HepG2 (cell line): ENCODE measurements around the gene NOS1. TPM values are rescaled to one million over a fixed set of nuclear protein-coding genes. Genes with fewer than 3 reads are reported as not detected.

ENCODE experiments used
- ATAC-seq: fragments of 200-7000 bp; cut with Tn5 transposase; 3 replicates; pipeline ENCODE4 v1.9.1; 2020; ENCODE audit warnings: mild to moderate bottlenecking, moderate library complexity
- BruUV-seq: library from RNA; stranded (reverse); fragments of 400-500 nt; replicated peaks from 2 replicates; lab custom pipeline; 2021; lab: Mats Ljungman, UMichigan
- CTCF ChIA-PET: fragments of 300-600 bp; formaldehyde crosslinking; extraction: SDS; loops from one replicate; lab custom pipeline; 2021; ENCODE audit warnings: low total read pairs, inconsistent platforms, low intra/inter-chr PET ratio; lab: Yijun Ruan, JAX
- POLR2A ChIA-PET: fragments of 350-600 bp; sonication (Branson Sonifier 250); formaldehyde crosslinking; loops from one replicate; lab custom pipeline; 2020; ENCODE audit warnings: antibody characterized with exemption, inconsistent platforms; lab: Yijun Ruan, JAX
- DNase-seq: peaks from one replicate; pipeline ENCODE4 v3.0.0-alpha.2; 2015; ENCODE audit warnings: low spot score
- FAIRE-seq: peaks from 3 replicates; lab custom pipeline; 2011; peaks lifted over from hg19 to GRCh38; lab: Jason Lieb, UNC
- H2AFZ ChIP-seq: one replicate; pipeline ENCODE4 v1.6.1; 2011; ENCODE audit warnings: low read length, inconsistent platforms
- H3K27ac ChIP-seq: fragments of 300-600 bp; 3 replicates; pipeline ENCODE4 v1.8.0; 2011; ENCODE audit warnings: mixed run types, mild to moderate bottlenecking, mixed read lengths, low read length, inconsistent platforms; ENCODE audit not compliant: insufficient read depth; ENCODE audit errors: extremely low read length
- H3K27me3 ChIP-seq, 2 experiments: fragments of 200-600 bp in 1 of 2; 2 replicates in 1 of 2; 3 replicates in 1 of 2; pipeline versions ENCODE4 v1.6.0 to v1.8.0; 2011; ENCODE audit warnings: low read length in 2 of 2, mild to moderate bottlenecking in 2 of 2, moderate library complexity in 2 of 2, inconsistent platforms in 1 of 2; ENCODE audit not compliant: insufficient read depth in 2 of 2, control insufficient read depth in 1 of 2
- H3K36me3 ChIP-seq, 2 experiments: fragments of 200-600 bp in 1 of 2; replicated peaks in 1 of 2; 2 replicates in 1 of 2; 3 replicates in 1 of 2; pipeline versions ENCODE4 v1.5.1 to v1.8.0; 2011; ENCODE audit warnings: low read length in 2 of 2, inconsistent platforms in 1 of 2; ENCODE audit not compliant: insufficient read depth in 2 of 2, control insufficient read depth in 1 of 2
- H3K4me1 ChIP-seq: 2 replicates; pipeline ENCODE4 v1.5.1; 2012; ENCODE audit warnings: low read length, inconsistent platforms; ENCODE audit not compliant: insufficient read depth
- H3K4me2 ChIP-seq: 2 replicates; pipeline ENCODE4 v1.6.0; 2011; ENCODE audit warnings: low read depth, low read length, inconsistent platforms
- H3K4me3 ChIP-seq, 3 experiments: fragments of 200-600 bp in 1 of 3; sonication (generic), shearing (Covaris generic) in 1 of 3; replicated peaks in 1 of 3; 2 replicates each; pipeline ENCODE4 v1.5.1; 2011 to 2016; ENCODE audit warnings: low read length in 3 of 3, inconsistent platforms in 2 of 3, low read depth in 2 of 3, mild to moderate bottlenecking in 2 of 3, control low read depth in 1 of 3, mixed read lengths in 1 of 3; ENCODE audit not compliant: insufficient read depth in 1 of 3
- H3K79me2 ChIP-seq: one replicate; pipeline ENCODE4 v1.6.1; 2011; ENCODE audit warnings: low read length, inconsistent platforms; ENCODE audit not compliant: insufficient read depth
- H3K9ac ChIP-seq: 2 replicates; pipeline ENCODE4 v1.6.0; 2011; ENCODE audit warnings: mild to moderate bottlenecking, low read depth, low read length, inconsistent platforms; ENCODE audit not compliant: insufficient read depth
- H3K9me3 ChIP-seq: 2 replicates; pipeline ENCODE4 v1.5.1; 2012; ENCODE audit warnings: mild to moderate bottlenecking, low read length
- H4K20me1 ChIP-seq: 2 replicates; pipeline ENCODE4 v1.6.0; 2011; ENCODE audit warnings: inconsistent platforms, mild to moderate bottlenecking, low read length, moderate library complexity; ENCODE audit not compliant: insufficient read depth
- KDM3A ChIP-seq: IDR thresholded peaks from 2 replicates; pipeline ENCODE4 v1.6.1; 2018; ENCODE audit warnings: low read depth, missing compliant biosample characterization
- USF2 ChIP-seq, 2 experiments: sonication (generic) in 1 of 2; formaldehyde crosslinking in 1 of 2; IDR thresholded peaks; 2 replicates each; pipeline versions ENCODE4 v1.5.1 to v1.6.1; 2011 to 2020; ENCODE audit warnings: borderline replicate concordance in 1 of 2, low read depth in 1 of 2, low read length in 1 of 2, mild to moderate bottlenecking in 1 of 2, missing genetic modification reagents in 1 of 2, moderate library complexity in 1 of 2
- ZBTB14 ChIP-seq: sonication (generic); formaldehyde crosslinking; IDR thresholded peaks from 2 replicates; pipeline ENCODE4 v1.4.0; 2020; ENCODE audit warnings: missing genetic modification reagents
- WGBS: methylation state at CpG from one replicate; pipeline ENCODE4 v1.1.6; 2017; ENCODE audit warnings: low lambda C conversion rate; 5-methylcytosine and 5-hydroxymethylcytosine counted together
- in situ Hi-C: cut with HindIII; loops from 2 replicates; pipeline ENCODE4 v1.10.0; 2017; ENCODE audit warnings: low pct_unique_long_range_greater_than_20kb; ENCODE audit not compliant: extremely low pct_ligation_motif_present
- intact Hi-C: fragments of 100-400 bp; cut with micrococcal nuclease; formaldehyde crosslinking; loops from one replicate; pipeline ENCODE4 v1.10.0; 2022; ENCODE audit not compliant: unreplicated experiment
- polyA plus RNA-seq, 8 experiments: library from polyadenylated mRNA; depleted of rRNA in 3 of 8; stranded (reverse) in 7 of 8; unstranded in 1 of 8; fragments of >200 nt; fragmentation: Illumina TruSeq in 4 of 8; extraction: Trizol in 4 of 8; gene quantifications; 2 replicates each; pipeline versions ENCODE4 v1.2.1 to v1.2.3, GENCODE V29; 2011 to 2016; ENCODE audit warnings: low read depth in 4 of 8, missing spikeins in 1 of 8, mixed read lengths in 1 of 8; ENCODE audit not compliant: insufficient read depth in 1 of 8
- total RNA-seq, 5 experiments: library from RNA; depleted of rRNA; stranded (reverse); fragments of >200 nt; fragmentation: Illumina TruSeq; extraction: Trizol; gene quantifications; 2 replicates each; pipeline ENCODE4 v1.2.3, GENCODE V29; 2016; ENCODE audit warnings: low read depth in 1 of 5

The NOS1 gene
- total and polyA plus RNA-seq, 2 of the 13 experiments (the other 11 are each of a cell fraction or from before 2014, with no cell fraction given) = not detected

GRCh38 chr12:117334855-117335587 lies 26.4 kb downstream of the NOS1 start:
- CTCF ChIA-PET = no interaction called here

More at GRCh38 chr12:117334855-117335587, 26.4 kb downstream of the NOS1 start:
- H3K27ac ChIP-seq = no peak overlapping the region
- no peaks in the 10 kb centered on the region for H3K79me2 ChIP-seq
- intact Hi-C loops (no loop called here), in situ Hi-C loops (no loop called here)
- H4K20me1 ChIP-seq = no peaks in the 10 kb centered on the region
- H3K4me2 ChIP-seq = no peak overlapping the region
- H3K27me3 ChIP-seq = peaks cover 3 to 30% of the 10 kb centered on the region in 2 experiments; a peak in 3 of 5 replicates
- H3K9me3 ChIP-seq = no peaks in the 10 kb centered on the region
- no TSS peak for BruUV-seq
- no peak overlapping the region for H3K9ac ChIP-seq
- DNase-seq = no peak
- TF ChIP-seq ZBTB14 (CRISPR knock-in tag) (no peak), KDM3A (CRISPR knock-in tag) (no peak), USF2 (IDR thresholded peaks at IDR 0.05; ENCODE audit: low read depth, low read length) (no peak), USF2 (CRISPR knock-in tag; IDR thresholded peaks at IDR 0.05; ENCODE audit: borderline replicate concordance) (no peak)
- TF ChIP-seq, all 625 proteins: peak for 0
- ATAC-seq = no peak
- 22% methylated on average over 13 of the region's 21 CpGs for WGBS
- Histone ChIP-seq H2AFZ (no peak overlapping the region), H3K4me3 (no peak overlapping the region), H3K36me3 (no peaks in the 10 kb centered on the region), H3K4me1 (0 out of 2 replicates have a peak, but pooled peaks cover 7% of the 10 kb centered on the region)
- no peak for FAIRE-seq
- POLR2A ChIA-PET = no interaction called here
